ENCODE data around the gene SIL1.

- TF ChIP-seq POLR2A (IDR thresholded peaks at IDR 0.05; ENCODE audit: low read depth) (no peak), CTCF (IDR thresholded peaks at IDR 0.05) (no peak)
Observed at GRCh38 chr5:138920181-138920580, 278.0 kb downstream of the SIL1 start.

Measured in esophagus muscularis mucosa (tissue), 3 donors.